K562 (cell line): ENCODE data around the gene RNF103. TPM values are rescaled to one million over a fixed set of nuclear protein-coding genes. Genes with fewer than 3 reads are reported as not detected.

Experiments used
- ATF7 ChIP-seq: fragments of 450-650 bp; IDR thresholded peaks from 2 replicates; pipeline ENCODE4 v1.7.1; 2014; ENCODE audit warnings: mild to moderate bottlenecking, moderate library complexity
- BDP1 ChIP-seq: IDR thresholded peaks from 3 replicates; pipeline ENCODE4 v1.6.1; 2011; ENCODE audit not compliant: insufficient read length, insufficient read depth
- CBX5 ChIP-seq: IDR thresholded peaks from 2 replicates; pipeline ENCODE4 v1.6.1; 2014; ENCODE audit warnings: low read depth, borderline replicate concordance
- ETV5 ChIP-seq: sonication (generic); formaldehyde crosslinking; IDR thresholded peaks from 2 replicates; pipeline ENCODE4 v1.4.0; 2020; ENCODE audit warnings: low read depth, mild to moderate bottlenecking, missing genetic modification reagents
- FOSL1 ChIP-seq: fragments of 200-800 bp; sonication (Bioruptor generic); conservative IDR thresholded peaks from 2 replicates; pipeline ENCODE4 v1.6.1; 2016; ENCODE audit warnings: missing genetic modification characterization, missing compliant biosample characterization
- FOXJ2 ChIP-seq: fragments of 200-800 bp; sonication (Bioruptor generic); IDR thresholded peaks from 2 replicates; pipeline ENCODE4 v1.6.1; 2016; ENCODE audit warnings: missing genetic modification characterization, missing compliant biosample characterization
- JUND ChIP-seq, 2 experiments: IDR thresholded peaks; 2 replicates in 1 of 2; 3 replicates in 1 of 2; pipeline ENCODE4 v1.6.1; 2011; ENCODE audit warnings: borderline replicate concordance in 2 of 2, low read depth in 2 of 2, low read length in 2 of 2, improper control_type of control experiment in 1 of 2, missing biosample characterization in 1 of 2, missing genetic modification characterization in 1 of 2, missing genetic modification reagents in 1 of 2
- KLF1 ChIP-seq: fragments of 450-650 bp; IDR thresholded peaks from 2 replicates; pipeline ENCODE4 v1.6.1; 2016; ENCODE audit warnings: missing genetic modification characterization, missing compliant biosample characterization
- MEF2A ChIP-seq: IDR thresholded peaks from 2 replicates; pipeline ENCODE4 v1.6.1; 2011; ENCODE audit warnings: low read depth, mild to moderate bottlenecking, low read length, moderate library complexity; ENCODE audit not compliant: control insufficient read depth
- MYBL2 ChIP-seq, 2 experiments: fragments of 450-650 bp in 1 of 2; sonication (generic) in 1 of 2; formaldehyde crosslinking in 1 of 2; IDR thresholded peaks; 2 replicates each; pipeline versions ENCODE4 v1.6.1 to v1.8.1; 2017 to 2022; ENCODE audit warnings: borderline replicate concordance in 1 of 2, inconsistent platforms in 1 of 2, low read depth in 1 of 2, mild to moderate bottlenecking in 1 of 2, missing genetic modification reagents in 1 of 2, moderate library complexity in 1 of 2
- NFIC ChIP-seq: fragments of 450-650 bp; IDR thresholded peaks from 2 replicates; pipeline ENCODE4 v1.6.1; 2017; ENCODE audit warnings: mild to moderate bottlenecking, inconsistent platforms
- NR2C2 ChIP-seq, 2 experiments: fragments of 200-800 bp in 1 of 2; sonication (Bioruptor generic) in 1 of 2; sonication (generic) in 1 of 2; formaldehyde crosslinking in 1 of 2; IDR thresholded peaks; 2 replicates each; pipeline versions ENCODE4 v1.6.1 to v1.8.0; 2016 to 2022; ENCODE audit warnings: mild to moderate bottlenecking in 1 of 2, missing compliant biosample characterization in 1 of 2, missing genetic modification characterization in 1 of 2, missing genetic modification reagents in 1 of 2
- POLR3G ChIP-seq: IDR thresholded peaks from 2 replicates; pipeline ENCODE4 v1.6.1; 2011; ENCODE audit not compliant: insufficient read length, insufficient replicate concordance; ENCODE audit errors: extremely low read depth
- SETDB1 ChIP-seq: IDR thresholded peaks from one replicate; pipeline ENCODE4 v1.6.1; 2012; ENCODE audit warnings: low read length, control low read depth, inconsistent platforms
- SMAD1 ChIP-seq: fragments of 150-350 bp; IDR thresholded peaks from 2 replicates; pipeline ENCODE4 v1.6.1; 2014; ENCODE audit warnings: low read length, low read depth; ENCODE audit not compliant: partially characterized antibody
- ZNF24 ChIP-seq: fragments of 450-650 bp; IDR thresholded peaks from 2 replicates; pipeline ENCODE4 v1.6.1; 2016
- ZNF347 ChIP-seq: fragments of 450-650 bp; formaldehyde crosslinking; IDR thresholded peaks from 2 replicates; pipeline ENCODE4 v1.4.0; 2020; ENCODE audit warnings: low read depth, mild to moderate bottlenecking, moderate library complexity
- ZNF57 ChIP-seq: fragments of 450-650 bp; formaldehyde crosslinking; IDR thresholded peaks from 2 replicates; pipeline ENCODE4 v1.4.0; 2020; ENCODE audit warnings: mild to moderate bottlenecking, moderate library complexity
- ZNF668 ChIP-seq: fragments of 250-450 bp; sonication (Bioruptor Pico); IDR thresholded peaks from 2 replicates; pipeline ENCODE4 v1.8.0; 2022; ENCODE audit warnings: mild to moderate bottlenecking, inconsistent platforms
- polyA plus RNA-seq, 8 experiments: library from polyadenylated mRNA; depleted of rRNA in 4 of 8; stranded (reverse) in 5 of 8; unstranded in 3 of 8; fragments of >200 nt; fragmentation: Nextera tagmentation in 2 of 8; fragmentation: Illumina TruSeq in 1 of 8; extraction: Ambion mirVana in 2 of 8; extraction: Trizol in 1 of 8; gene quantifications; 2 replicates each; pipeline versions ENCODE4 v1.2.1 to v1.2.3, GENCODE V29; 2011 to 2014; ENCODE audit warnings: inconsistent platforms in 1 of 8, missing spikeins in 1 of 8
- total RNA-seq, 7 experiments: library from RNA; depleted of rRNA in 6 of 7; stranded (reverse); fragments of >200 nt in 6 of 7; fragmentation: Illumina TruSeq in 2 of 7; extraction: Trizol in 2 of 7; gene quantifications; 2 replicates each; pipeline versions ENCODE4 v1.2.1 to v1.2.3, GENCODE V29; 2011 to 2021; ENCODE audit warnings: low replicate concordance in 1 of 7
- TF ChIP-seq, protein P1 (sequence below): sonication (generic); formaldehyde crosslinking; IDR thresholded peaks from 2 replicates; pipeline ENCODE4 v1.8.1; 2022; ENCODE audit warnings: missing genetic modification reagents
- TF ChIP-seq, protein P2 (sequence below): fragments of 450-650 bp; IDR thresholded peaks from 2 replicates; pipeline ENCODE4 v1.6.1; 2016; ENCODE audit warnings: antibody characterized with exemption
- TF ChIP-seq, protein P3 (sequence below): IDR thresholded peaks from 2 replicates; pipeline ENCODE4 v1.6.1; 2012; ENCODE audit warnings: low read depth, low read length, improper control_type of control experiment, borderline replicate concordance

RNF103 gene
- total and polyA plus RNA-seq, 9 of the 15 experiments (the other 6 are each of a cell fraction or from before 2014, with no cell fraction given): 1.2 to 6.8 (median 4.6) TPM

DNA sequence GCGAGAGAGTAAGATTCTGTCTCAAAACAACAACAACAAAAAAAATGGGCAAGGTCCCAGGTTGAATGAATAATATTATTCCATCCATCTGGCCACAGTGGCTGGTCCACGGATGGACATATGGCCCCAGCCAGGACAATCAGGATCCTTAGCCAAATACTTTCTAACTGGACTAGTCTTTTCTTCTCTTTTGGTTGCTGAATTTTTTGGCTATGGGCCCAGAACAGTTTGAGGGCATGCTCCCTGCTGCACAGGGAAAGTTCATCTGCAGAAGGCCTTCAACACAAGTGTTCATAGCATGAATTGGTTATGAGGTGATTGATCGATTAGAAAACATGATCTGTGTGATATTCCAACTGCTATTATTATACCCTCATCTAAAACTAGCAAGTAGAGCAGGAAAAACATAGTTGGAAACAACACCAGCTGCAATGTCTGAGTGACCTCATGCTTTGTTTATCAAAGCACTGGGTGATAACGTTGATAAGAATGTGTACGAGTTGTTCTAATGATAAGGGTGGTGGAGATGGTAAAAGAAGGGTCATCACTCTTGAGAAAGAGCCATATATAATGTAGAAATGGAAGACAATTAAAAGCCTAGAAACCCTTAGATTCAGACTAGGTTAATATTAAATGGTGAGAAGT is 47.8 kb upstream of the RNF103 start (continued):
- TF ChIP-seq, protein P1, sequence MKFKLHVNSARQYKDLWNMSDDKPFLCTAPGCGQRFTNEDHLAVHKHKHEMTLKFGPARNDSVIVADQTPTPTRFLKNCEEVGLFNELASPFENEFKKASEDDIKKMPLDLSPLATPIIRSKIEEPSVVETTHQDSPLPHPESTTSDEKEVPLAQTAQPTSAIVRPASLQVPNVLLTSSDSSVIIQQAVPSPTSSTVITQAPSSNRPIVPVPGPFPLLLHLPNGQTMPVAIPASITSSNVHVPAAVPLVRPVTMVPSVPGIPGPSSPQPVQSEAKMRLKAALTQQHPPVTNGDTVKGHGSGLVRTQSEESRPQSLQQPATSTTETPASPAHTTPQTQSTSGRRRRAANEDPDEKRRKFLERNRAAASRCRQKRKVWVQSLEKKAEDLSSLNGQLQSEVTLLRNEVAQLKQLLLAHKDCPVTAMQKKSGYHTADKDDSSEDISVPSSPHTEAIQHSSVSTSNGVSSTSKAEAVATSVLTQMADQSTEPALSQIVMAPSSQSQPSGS (CRISPR knock-in tag): no peak
- peak; percentile 87 for TF ChIP-seq FOXJ2 (tag)
- no peak for TF ChIP-seq NR2C2 (CRISPR knock-in tag; IDR thresholded peaks at IDR 0.05)
- TF ChIP-seq NR2C2 (tag; IDR thresholded peaks at IDR 0.05): 0 out of 2 replicates have a peak, but pooled peaks have one; percentile 19
- TF ChIP-seq, protein P2, sequence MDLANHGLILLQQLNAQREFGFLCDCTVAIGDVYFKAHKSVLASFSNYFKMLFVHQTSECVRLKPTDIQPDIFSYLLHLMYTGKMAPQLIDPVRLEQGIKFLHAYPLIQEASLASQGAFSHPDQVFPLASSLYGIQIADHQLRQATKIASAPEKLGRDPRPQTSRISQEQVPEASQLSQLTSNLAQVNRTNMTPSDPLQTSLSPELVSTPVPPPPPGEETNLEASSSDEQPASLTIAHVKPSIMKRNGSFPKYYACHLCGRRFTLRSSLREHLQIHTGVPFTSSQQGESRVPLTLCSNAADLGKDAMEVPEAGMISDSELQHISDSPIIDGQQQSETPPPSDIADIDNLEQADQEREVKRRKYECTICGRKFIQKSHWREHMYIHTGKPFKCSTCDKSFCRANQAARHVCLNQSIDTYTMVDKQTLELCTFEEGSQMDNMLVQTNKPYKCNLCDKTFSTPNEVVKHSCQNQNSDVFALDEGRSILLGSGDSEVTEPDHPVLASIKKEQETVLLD: no peak
- no peak for TF ChIP-seq ZNF668 (CRISPR knock-in tag)
- TF ChIP-seq JUND (IDR thresholded peaks at IDR 0.05; ENCODE audit: borderline replicate concordance, low read depth, low read length): peak; percentile 36; the same call in 1 of the 2 replicates
- TF ChIP-seq JUND (tag; IDR thresholded peaks at IDR 0.05; ENCODE audit: borderline replicate concordance, low read depth, low read length): peak; percentile 39; the same call in 1 of the 3 replicates
- no peak for TF ChIP-seq MEF2A
- no peak for TF ChIP-seq SETDB1
- no peak for TF ChIP-seq CBX5
- TF ChIP-seq, protein P3, sequence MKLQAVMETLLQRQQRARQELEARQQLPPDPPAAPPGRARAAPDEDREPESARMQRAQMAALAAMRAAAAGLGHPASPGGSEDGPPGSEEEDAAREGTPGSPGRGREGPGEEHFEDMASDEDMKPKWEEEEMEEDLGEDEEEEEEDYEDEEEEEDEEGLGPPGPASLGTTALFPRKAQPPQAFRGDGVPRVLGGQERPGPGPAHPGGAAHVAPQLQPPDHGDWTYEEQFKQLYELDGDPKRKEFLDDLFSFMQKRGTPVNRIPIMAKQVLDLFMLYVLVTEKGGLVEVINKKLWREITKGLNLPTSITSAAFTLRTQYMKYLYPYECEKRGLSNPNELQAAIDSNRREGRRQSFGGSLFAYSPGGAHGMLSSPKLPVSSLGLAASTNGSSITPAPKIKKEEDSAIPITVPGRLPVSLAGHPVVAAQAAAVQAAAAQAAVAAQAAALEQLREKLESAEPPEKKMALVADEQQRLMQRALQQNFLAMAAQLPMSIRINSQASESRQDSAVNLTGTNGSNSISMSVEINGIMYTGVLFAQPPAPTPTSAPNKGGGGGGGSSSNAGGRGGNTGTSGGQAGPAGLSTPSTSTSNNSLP: no peak
- no peak for TF ChIP-seq ZNF24
- TF ChIP-seq POLR3G: no peak
- no peak for TF ChIP-seq KLF1 (tag)
- TF ChIP-seq SMAD1: no peak
- no peak for TF ChIP-seq ZNF57 (CRISPR knock-in tag)
- TF ChIP-seq ZNF347: no peak
- TF ChIP-seq ATF7: 0 out of 2 replicates have a peak, but pooled peaks have one; percentile 47
- TF ChIP-seq ETV5 (CRISPR knock-in tag): no peak
- TF ChIP-seq NFIC: 0 out of 2 replicates have a peak, but pooled peaks have one; percentile 23
- TF ChIP-seq BDP1: no peak
- TF ChIP-seq FOSL1: peak; percentile 58
- no peak for TF ChIP-seq MYBL2 (IDR thresholded peaks at IDR 0.05; ENCODE audit: low read depth)
- no peak for TF ChIP-seq MYBL2 (CRISPR knock-in tag; IDR thresholded peaks at IDR 0.05; ENCODE audit: borderline replicate concordance)
